Mesenchymal stem cell (in vitro differentiated cells and primary cell): ENCODE data around the gene SORCS1.

Source experiments
- DNase-seq: peaks from one replicate; pipeline ENCODE4 v3.0.0-alpha.2; 2013
- H2AFZ ChIP-seq: one replicate; pipeline ENCODE4 v1.6.1; 2013; ENCODE audit warnings: low read depth, mild to moderate bottlenecking, control low read depth, inconsistent platforms, low read length, moderate library complexity
- H2AK5ac ChIP-seq: 2 replicates; pipeline ENCODE4 v1.6.1; 2013; ENCODE audit warnings: low read length, moderate library complexity, mild to moderate bottlenecking, inconsistent platforms; ENCODE audit not compliant: severe bottlenecking
- H2BK120ac ChIP-seq: one replicate; pipeline ENCODE4 v1.6.1; 2013; ENCODE audit warnings: low read depth, mild to moderate bottlenecking, inconsistent platforms, low read length, moderate library complexity
- H2BK12ac ChIP-seq, 2 experiments: one replicate each; pipeline ENCODE4 v1.6.1; 2013; ENCODE audit warnings: inconsistent platforms in 2 of 2, low read length in 2 of 2, mild to moderate bottlenecking in 2 of 2, moderate library complexity in 2 of 2, control low read depth in 1 of 2
- H2BK15ac ChIP-seq: one replicate; pipeline ENCODE4 v1.6.1; 2013; ENCODE audit warnings: mild to moderate bottlenecking, low read depth, inconsistent platforms; ENCODE audit not compliant: poor library complexity, severe bottlenecking
- H2BK5ac ChIP-seq: 2 replicates; pipeline ENCODE4 v1.6.1; 2013; ENCODE audit warnings: low read depth, mild to moderate bottlenecking, low read length, control low read depth, inconsistent platforms; ENCODE audit not compliant: poor library complexity, severe bottlenecking
- H3K14ac ChIP-seq, 2 experiments: one replicate each; pipeline ENCODE4 v1.6.1; 2013; ENCODE audit warnings: inconsistent platforms in 2 of 2, low read length in 2 of 2, control low read depth in 1 of 2, mild to moderate bottlenecking in 1 of 2, moderate library complexity in 1 of 2
- H3K18ac ChIP-seq, 2 experiments: one replicate each; pipeline ENCODE4 v1.6.1; 2013; ENCODE audit warnings: inconsistent platforms in 2 of 2, low read length in 2 of 2, control low read depth in 1 of 2, low read depth in 1 of 2, mild to moderate bottlenecking in 1 of 2
- H3K23ac ChIP-seq, 2 experiments: one replicate each; pipeline ENCODE4 v1.6.1; 2013; ENCODE audit warnings: inconsistent platforms in 2 of 2, low read length in 2 of 2, mild to moderate bottlenecking in 2 of 2, moderate library complexity in 2 of 2, control low read depth in 1 of 2
- H3K27ac ChIP-seq: 2 replicates; pipeline ENCODE4 v1.5.1; 2013; ENCODE audit warnings: mild to moderate bottlenecking, moderate library complexity, low read length, control low read depth, inconsistent platforms; ENCODE audit not compliant: poor library complexity, severe bottlenecking
- H3K27me3 ChIP-seq, 2 experiments: 2 replicates each; pipeline versions ENCODE4 v1.6.1 to v1.7.0; 2013; ENCODE audit warnings: low read length in 2 of 2, mild to moderate bottlenecking in 2 of 2, moderate library complexity in 2 of 2, control low read depth in 1 of 2, inconsistent platforms in 1 of 2; ENCODE audit not compliant: control insufficient read depth in 1 of 2, insufficient read depth in 1 of 2
- H3K36me3 ChIP-seq, 2 experiments: 2 replicates each; pipeline versions ENCODE4 v1.6.1 to v1.7.0; 2013; ENCODE audit warnings: low read length in 2 of 2, control low read depth in 1 of 2, inconsistent platforms in 1 of 2, low read depth in 1 of 2, mild to moderate bottlenecking in 1 of 2; ENCODE audit not compliant: insufficient read depth in 2 of 2, control insufficient read depth in 1 of 2
- H3K4ac ChIP-seq, 2 experiments: one replicate each; pipeline ENCODE4 v1.6.1; 2013; ENCODE audit warnings: inconsistent platforms in 2 of 2, low read length in 2 of 2, mild to moderate bottlenecking in 2 of 2, moderate library complexity in 2 of 2, control low read depth in 1 of 2, low read depth in 1 of 2
- H3K4me1 ChIP-seq: 2 replicates; pipeline ENCODE4 v1.6.1; 2013; ENCODE audit warnings: low read depth, low read length, control low read depth; ENCODE audit not compliant: control insufficient read depth, insufficient read depth
- H3K4me2 ChIP-seq: 2 replicates; pipeline ENCODE4 v1.6.1; 2013; ENCODE audit warnings: low read length, mild to moderate bottlenecking, inconsistent platforms; ENCODE audit not compliant: poor library complexity, severe bottlenecking
- H3K4me3 ChIP-seq, 2 experiments: 2 replicates each; pipeline versions ENCODE4 v1.5.1 to v1.7.0; 2013; ENCODE audit warnings: low read length in 2 of 2, mild to moderate bottlenecking in 2 of 2, control low read depth in 1 of 2, low read depth in 1 of 2; ENCODE audit not compliant: insufficient read depth in 1 of 2
- H3K79me1 ChIP-seq: replicated peaks from 2 replicates; pipeline ENCODE4 v1.6.1; 2013; ENCODE audit warnings: mild to moderate bottlenecking, control low read depth, low read length, inconsistent platforms; ENCODE audit not compliant: poor library complexity, severe bottlenecking
- H3K9ac ChIP-seq: 2 replicates; pipeline ENCODE4 v1.7.0; 2013; ENCODE audit warnings: mild to moderate bottlenecking, low read length, moderate library complexity
- H3K9me3 ChIP-seq: 2 replicates; pipeline ENCODE4 v1.7.0; 2013; ENCODE audit warnings: mild to moderate bottlenecking, low read length; ENCODE audit not compliant: control insufficient read depth
- H4K8ac ChIP-seq: one replicate; pipeline ENCODE4 v1.6.1; 2013; ENCODE audit warnings: inconsistent platforms, mild to moderate bottlenecking, low read length, moderate library complexity
- H4K91ac ChIP-seq: one replicate; pipeline ENCODE4 v1.6.1; 2013; ENCODE audit warnings: mild to moderate bottlenecking, low read length, inconsistent platforms
- WGBS: methylation state at CpG from one replicate; pipeline ENCODE4 v1.1.7; 2013; ENCODE audit warnings: mixed read lengths; 5-methylcytosine and 5-hydroxymethylcytosine counted together

SORCS1 gene

GRCh38 chr10:106991091-106991490 is 173.4 kb downstream of the SORCS1 start:
- H3K14ac ChIP-seq: no peak overlapping the region
- H4K8ac ChIP-seq: no peak overlapping the region
- DNase-seq: no peak
- H3K4me2 ChIP-seq: no peak overlapping the region
- no peak overlapping the region for H3K27ac ChIP-seq
- no peaks in the 10 kb centered on the region for H3K79me1 ChIP-seq
- 71% methylated on average over 4 of the region's 4 CpGs for WGBS
- H2BK120ac ChIP-seq: no peak overlapping the region
- H2BK12ac ChIP-seq: no peak overlapping the region
- H3K4ac ChIP-seq: no peak overlapping the region
- no peak overlapping the region for H2AFZ ChIP-seq
- H3K9ac ChIP-seq: no peak overlapping the region
- no peak overlapping the region for H2AK5ac ChIP-seq
- H4K91ac ChIP-seq: no peak overlapping the region
- H3K23ac ChIP-seq: no peak overlapping the region
- H3K27me3 ChIP-seq: no peaks in the 10 kb centered on the region
- no peak overlapping the region for H3K4me3 ChIP-seq
- no peak overlapping the region for H2BK5ac ChIP-seq
- H3K9me3 ChIP-seq: no peaks in the 10 kb centered on the region
- no peak overlapping the region for H3K18ac ChIP-seq
- no peaks in the 10 kb centered on the region for H3K36me3 ChIP-seq
- no peaks in the 10 kb centered on the region for H3K4me1 ChIP-seq
- H2BK15ac ChIP-seq: no peak overlapping the region

- no peak overlapping the region for H2BK15ac ChIP-seq
- no peak overlapping the region for H3K23ac ChIP-seq
- no peak for DNase-seq
- H4K91ac ChIP-seq: no peak overlapping the region
- no peaks in the 10 kb centered on the region for H3K36me3 ChIP-seq
- H3K4me2 ChIP-seq: no peak overlapping the region
- H2BK120ac ChIP-seq: no peak overlapping the region
- no peaks in the 10 kb centered on the region for H3K27me3 ChIP-seq
- H2BK12ac ChIP-seq: no peak overlapping the region
- no peaks in the 10 kb centered on the region for H3K4me1 ChIP-seq
- H3K9ac ChIP-seq: no peak overlapping the region
- no peak overlapping the region for H3K4me3 ChIP-seq
- H3K4ac ChIP-seq: no peak overlapping the region
- no peak overlapping the region for H3K18ac ChIP-seq
- no peaks in the 10 kb centered on the region for H3K79me1 ChIP-seq
- no peak overlapping the region for H2BK5ac ChIP-seq
- H3K27ac ChIP-seq: no peak overlapping the region
- H2AK5ac ChIP-seq: no peak overlapping the region
- no peak overlapping the region for H4K8ac ChIP-seq
- H3K9me3 ChIP-seq: no peaks in the 10 kb centered on the region
- no peak overlapping the region for H3K14ac ChIP-seq
- H2AFZ ChIP-seq: no peak overlapping the region
- WGBS: 74% methylated on average over 5 of the region's 5 CpGs
Measured at GRCh38 chr10:106987362-106987761, 177.1 kb downstream of the SORCS1 start.

GRCh38 chr10:106982268-106982667 is 182.2 kb downstream of the SORCS1 start:
- Histone ChIP-seq H2BK15ac (no peak overlapping the region), H3K9me3 (no peaks in the 10 kb centered on the region)

DNA sequence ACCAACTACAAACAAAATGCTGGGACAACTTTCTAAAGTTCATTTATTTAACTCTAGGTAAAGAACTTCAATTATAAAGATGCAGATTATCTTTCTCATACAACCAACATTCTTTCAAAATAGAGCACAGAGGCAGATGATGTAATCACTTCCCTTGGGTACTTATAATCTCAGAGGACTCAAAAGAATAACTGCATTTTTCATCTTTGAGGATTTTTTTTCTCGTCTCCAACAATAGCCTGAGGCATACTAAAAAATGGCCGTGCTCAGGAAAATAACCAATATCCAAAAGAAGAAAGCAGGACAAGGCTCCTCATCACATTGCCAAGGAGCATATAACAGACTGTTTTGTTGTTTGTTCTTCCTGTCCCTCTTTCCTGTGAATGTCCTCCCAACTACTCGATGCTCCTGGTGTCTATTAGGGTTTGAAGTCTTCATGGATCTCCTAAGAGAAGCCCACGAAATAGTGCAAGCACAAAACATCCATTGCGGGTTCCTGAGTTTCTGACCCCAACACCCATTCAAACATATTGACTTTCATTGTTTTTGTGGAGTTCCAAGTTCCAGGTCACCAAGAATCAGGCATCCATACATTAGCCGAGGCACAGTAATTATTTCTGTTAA is 182.9 kb downstream of the SORCS1 start:
- Histone ChIP-seq H2BK5ac (no peak overlapping the region), H2AFZ (no peak overlapping the region)

More at GRCh38 chr10:106982268-106982667, 182.2 kb downstream of the SORCS1 start:
- no peak overlapping the region for H3K14ac ChIP-seq
- no peak overlapping the region for H4K8ac ChIP-seq
- H3K27me3 ChIP-seq: no peaks in the 10 kb centered on the region
- no peak overlapping the region for H2AK5ac ChIP-seq
- no peak overlapping the region for H2AFZ ChIP-seq
- no peak overlapping the region for H3K4me3 ChIP-seq
- no peak overlapping the region for H3K23ac ChIP-seq
- H2BK12ac ChIP-seq: no peak overlapping the region
- no peak for DNase-seq
- no peak overlapping the region for H2BK5ac ChIP-seq
- no peak overlapping the region for H4K91ac ChIP-seq
- WGBS: 50% methylated on average over 2 of the region's 4 CpGs
- no peak overlapping the region for H2BK120ac ChIP-seq
- H3K36me3 ChIP-seq: no peaks in the 10 kb centered on the region
- H3K79me1 ChIP-seq: no peaks in the 10 kb centered on the region
- no peak overlapping the region for H3K27ac ChIP-seq
- H3K18ac ChIP-seq: no peak overlapping the region
- no peaks in the 10 kb centered on the region for H3K4me1 ChIP-seq
- H3K4ac ChIP-seq: no peak overlapping the region
- no peak overlapping the region for H3K9ac ChIP-seq
- H3K4me2 ChIP-seq: no peak overlapping the region

More for the DNA sequence above, 182.9 kb downstream of the SORCS1 start:
- H3K9ac ChIP-seq: no peak overlapping the region
- no peaks in the 10 kb centered on the region for H3K27me3 ChIP-seq
- H3K23ac ChIP-seq: no peak overlapping the region
- H2AK5ac ChIP-seq: no peak overlapping the region
- no peak overlapping the region for H3K4me3 ChIP-seq
- no peaks in the 10 kb centered on the region for H3K79me1 ChIP-seq
- no peak overlapping the region for H4K8ac ChIP-seq
- no peak overlapping the region for H3K4me2 ChIP-seq
- H4K91ac ChIP-seq: no peak overlapping the region
- WGBS: 60% methylated on average over 6 of the region's 6 CpGs
- H2BK12ac ChIP-seq: no peak overlapping the region
- H3K27ac ChIP-seq: no peak overlapping the region
- no peak overlapping the region for H3K14ac ChIP-seq
- H2BK120ac ChIP-seq: no peak overlapping the region
- H3K36me3 ChIP-seq: no peaks in the 10 kb centered on the region
- no peak overlapping the region for H3K18ac ChIP-seq
- DNase-seq: no peak
- no peak overlapping the region for H3K4ac ChIP-seq
- no peaks in the 10 kb centered on the region for H3K9me3 ChIP-seq
- H2BK15ac ChIP-seq: no peak overlapping the region
- H3K4me1 ChIP-seq: no peaks in the 10 kb centered on the region
